Germinal center (tissue), 1 donor: ENCODE results near the gene TARBP2.
"Not testable (repeated sequence)": the region's sequence is repeated elsewhere in the genome, so short reads cannot be mapped to it uniquely, and the experiment has no call there.

Experiments
- DNase-seq: peaks from one replicate; pipeline ENCODE4 v3.0.0; 2012; ENCODE audit warnings: mixed read lengths, low spot score

The TARBP2 gene

GRCh38 chr12:53476769-53477209 is 24.3 kb upstream of the TARBP2 start:
- no peak for DNase-seq

GRCh38 chr12:53478865-53479264 is 22.2 kb upstream of the TARBP2 start:
- DNase-seq: no peak

DNA sequence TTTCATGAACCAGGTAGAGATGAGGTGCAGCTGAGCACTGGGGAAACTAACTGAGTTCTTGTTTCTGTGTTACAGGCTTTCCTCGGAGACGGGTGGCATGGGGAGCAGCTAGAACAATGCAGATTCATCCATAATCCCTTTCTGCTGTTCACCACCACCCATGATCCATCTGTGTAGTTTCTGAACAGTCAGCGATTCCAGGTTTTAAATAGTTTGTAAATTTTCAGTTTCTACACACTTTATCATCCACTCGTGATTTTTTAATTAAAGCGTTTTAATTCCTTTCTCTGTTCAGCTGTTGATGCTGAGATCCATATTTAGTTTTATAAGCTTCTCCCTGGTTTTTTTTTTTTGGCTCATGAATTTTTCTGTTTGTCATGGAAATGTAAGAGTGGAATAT is 21.8 kb upstream of the TARBP2 start:
- DNase-seq: no peak

DNA sequence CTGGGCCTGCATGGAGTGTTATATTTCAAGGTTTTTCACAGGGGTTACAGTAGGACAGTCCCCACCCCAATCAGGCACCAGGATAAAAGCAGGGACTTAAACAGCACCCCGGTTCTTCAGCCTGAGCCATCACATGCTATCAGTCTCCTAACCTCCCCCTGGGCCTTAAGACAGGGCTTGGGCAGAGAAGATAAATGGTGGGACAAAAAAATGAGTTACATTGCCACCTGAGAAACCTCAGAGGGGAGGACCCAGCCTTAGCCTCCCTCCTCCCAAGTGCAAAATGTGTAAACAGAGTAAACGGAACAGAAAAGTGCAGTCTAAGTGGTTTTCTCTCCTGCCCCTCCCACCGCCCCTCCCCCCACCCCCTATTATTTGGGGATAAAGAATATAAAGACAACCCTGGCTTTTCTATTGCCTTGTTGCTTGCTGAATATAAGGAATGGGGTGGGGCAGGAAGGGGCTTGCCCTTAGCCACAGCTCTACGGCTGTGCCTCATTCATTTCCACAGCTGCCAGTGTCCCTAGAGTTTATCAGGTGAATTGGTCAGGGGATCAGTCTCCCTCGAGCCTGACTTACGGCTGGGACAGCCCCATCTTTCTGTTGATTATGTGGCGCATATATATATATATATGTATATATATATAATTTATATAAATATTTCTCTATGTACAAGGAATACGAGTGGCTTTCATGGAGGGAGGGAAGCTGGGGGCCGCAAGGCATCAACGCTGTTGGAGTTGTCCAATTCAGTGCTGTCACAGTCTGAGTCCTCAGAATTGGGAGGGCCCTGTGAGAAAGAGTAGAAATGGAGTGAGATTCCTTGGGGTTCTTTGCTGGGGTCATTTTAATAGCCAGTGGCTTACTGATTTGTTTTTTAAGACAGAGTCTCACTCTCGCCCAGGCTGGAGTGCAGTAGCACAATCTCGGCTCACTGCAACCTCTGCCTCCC is 20.3 kb upstream of the TARBP2 start:
- no peak for DNase-seq

GRCh38 chr12:53481458-53481857 is 19.6 kb upstream of the TARBP2 start:
- DNase-seq: not testable (repeated sequence)

DNA sequence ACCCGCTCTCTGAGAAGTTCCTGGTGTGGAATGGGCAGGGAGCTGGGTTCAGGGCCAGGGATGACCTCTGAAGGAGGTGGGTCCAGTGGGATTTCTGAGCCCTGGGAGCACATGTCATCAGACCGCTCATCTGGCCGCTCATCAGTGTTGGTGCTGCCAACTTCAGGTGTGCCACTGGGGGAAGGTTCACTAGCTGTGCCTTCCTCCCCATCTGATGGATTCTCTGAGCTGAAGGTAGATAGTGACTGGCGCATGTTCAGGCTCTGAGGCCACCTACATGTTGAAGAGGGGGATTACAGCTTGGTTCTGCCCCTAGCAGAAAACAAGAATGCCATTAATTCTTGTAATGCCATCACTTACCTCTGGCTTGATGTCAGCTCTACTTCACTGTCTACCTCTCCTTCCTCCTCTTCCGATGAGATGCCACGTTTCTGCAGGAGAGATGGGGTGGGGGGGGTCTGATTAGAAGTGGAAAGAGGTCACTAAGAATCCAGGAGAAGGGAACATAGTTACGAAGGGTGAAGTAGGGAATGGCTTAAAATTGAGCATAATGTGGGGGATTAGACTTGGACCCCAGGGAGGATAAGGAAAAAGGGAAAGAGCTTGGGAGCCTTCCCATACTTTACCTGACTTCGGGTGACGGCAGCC is 19.0 kb upstream of the TARBP2 start:
- peak; percentile 60 for DNase-seq

DNA sequence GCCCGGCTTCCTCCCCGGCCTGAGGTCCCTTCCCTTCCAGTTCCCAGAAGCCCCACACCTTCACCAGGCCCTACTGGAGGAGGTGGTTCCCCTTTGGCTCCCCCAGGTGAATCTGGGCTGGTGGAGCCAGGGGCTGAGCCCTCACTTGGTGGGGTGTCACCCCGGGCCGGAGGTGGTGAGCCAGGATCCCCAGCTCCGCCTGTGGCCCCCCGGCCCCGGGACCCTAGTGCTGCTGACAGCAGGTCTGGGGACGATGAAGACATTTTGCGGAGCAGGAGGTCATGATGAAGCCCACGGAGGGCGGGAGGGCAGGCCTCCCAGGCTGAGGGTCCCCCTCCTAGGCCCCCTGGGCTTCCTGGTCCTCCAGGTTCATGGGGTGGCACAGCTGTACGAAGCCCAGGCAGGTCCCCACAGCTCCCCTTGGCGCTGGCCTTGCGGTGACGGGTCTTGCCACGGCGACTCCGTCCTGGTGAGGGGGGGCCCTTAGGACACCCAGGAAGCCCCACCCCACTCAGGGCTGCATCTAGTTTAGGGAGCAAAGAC is 18.4 kb upstream of the TARBP2 start:
- DNase-seq: no peak

DNA sequence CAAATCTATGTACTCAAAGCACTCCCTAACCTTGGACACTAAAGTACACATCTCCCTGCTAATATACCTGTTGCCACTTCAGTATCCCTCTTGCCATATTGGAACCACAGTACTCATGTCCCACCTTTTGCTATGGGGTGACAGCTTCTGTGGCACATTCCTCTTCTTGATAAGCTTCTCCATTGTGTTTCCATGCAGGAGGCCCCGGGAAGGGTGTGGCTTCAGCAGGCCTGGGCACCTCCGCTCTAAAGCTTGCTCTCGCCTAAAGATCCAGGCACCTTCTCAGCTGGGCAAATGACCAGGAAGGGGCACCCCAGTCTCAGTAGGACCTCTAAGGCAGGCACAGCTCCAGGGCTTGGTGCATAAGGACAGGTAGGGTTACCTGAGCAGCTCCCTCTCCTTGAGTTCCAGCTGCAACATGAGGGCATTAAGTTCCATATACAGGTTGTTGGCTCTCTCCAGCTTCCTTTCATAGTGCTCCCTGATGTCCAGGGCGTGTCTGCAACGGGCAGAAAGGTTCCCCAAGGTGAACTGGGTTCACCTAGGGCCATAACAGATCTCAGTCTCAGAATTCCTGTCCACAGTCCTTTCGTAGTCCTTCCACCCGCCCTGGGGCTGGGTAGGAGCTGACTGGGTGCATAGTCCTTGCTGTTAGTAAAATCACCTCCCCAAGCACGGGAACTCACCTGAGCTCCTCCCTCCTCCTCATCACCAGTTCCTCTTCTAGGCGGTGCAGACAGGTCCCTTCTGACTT is 17.7 kb upstream of the TARBP2 start:
- DNase-seq: no peak

GRCh38 chr12:53483979-53484377 is 17.1 kb upstream of the TARBP2 start:
- DNase-seq: no peak

- no peak for DNase-seq
These were observed 16.2 kb upstream of the TARBP2 start for GRCh38 chr12:53484686-53485575.

GRCh38 chr12:53485955-53486735 is 14.9 kb upstream of the TARBP2 start:
- DNase-seq: no peak

- DNase-seq: no peak
These were observed 14.2 kb upstream of the TARBP2 start for GRCh38 chr12:53486736-53487487.

DNA sequence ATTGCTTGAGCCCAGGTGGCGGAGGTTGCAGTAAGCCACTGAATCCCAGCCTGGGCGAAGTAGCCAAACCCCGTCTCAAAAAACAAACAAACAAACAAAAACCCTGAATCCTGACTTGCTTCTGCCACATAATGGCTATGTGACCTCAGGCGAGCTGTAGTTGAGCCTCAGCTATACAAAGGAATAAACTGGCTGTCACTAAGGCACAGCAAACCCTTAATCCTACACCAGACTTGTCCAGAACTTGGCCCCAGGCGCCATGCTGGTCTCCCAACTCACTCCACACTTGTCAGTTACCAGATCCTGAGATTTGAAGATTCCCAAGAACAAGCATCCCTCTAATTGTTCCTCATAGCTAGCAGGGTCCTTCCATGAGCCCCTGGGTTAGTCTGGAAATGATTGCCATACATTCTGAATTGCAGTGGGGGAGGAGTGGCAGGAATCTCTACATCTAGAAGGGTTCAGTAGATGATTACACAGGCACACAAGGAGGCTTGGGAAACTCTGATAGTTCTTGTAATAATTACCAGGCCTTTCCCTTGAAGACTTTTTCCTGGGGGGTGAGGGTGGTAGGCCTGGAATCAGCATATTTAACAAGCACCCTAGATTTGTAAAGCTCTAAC is 11.7 kb upstream of the TARBP2 start:
- DNase-seq: no peak

GRCh38 chr12:53492188-53492587 is 8.9 kb upstream of the TARBP2 start:
- no peak for DNase-seq

DNA sequence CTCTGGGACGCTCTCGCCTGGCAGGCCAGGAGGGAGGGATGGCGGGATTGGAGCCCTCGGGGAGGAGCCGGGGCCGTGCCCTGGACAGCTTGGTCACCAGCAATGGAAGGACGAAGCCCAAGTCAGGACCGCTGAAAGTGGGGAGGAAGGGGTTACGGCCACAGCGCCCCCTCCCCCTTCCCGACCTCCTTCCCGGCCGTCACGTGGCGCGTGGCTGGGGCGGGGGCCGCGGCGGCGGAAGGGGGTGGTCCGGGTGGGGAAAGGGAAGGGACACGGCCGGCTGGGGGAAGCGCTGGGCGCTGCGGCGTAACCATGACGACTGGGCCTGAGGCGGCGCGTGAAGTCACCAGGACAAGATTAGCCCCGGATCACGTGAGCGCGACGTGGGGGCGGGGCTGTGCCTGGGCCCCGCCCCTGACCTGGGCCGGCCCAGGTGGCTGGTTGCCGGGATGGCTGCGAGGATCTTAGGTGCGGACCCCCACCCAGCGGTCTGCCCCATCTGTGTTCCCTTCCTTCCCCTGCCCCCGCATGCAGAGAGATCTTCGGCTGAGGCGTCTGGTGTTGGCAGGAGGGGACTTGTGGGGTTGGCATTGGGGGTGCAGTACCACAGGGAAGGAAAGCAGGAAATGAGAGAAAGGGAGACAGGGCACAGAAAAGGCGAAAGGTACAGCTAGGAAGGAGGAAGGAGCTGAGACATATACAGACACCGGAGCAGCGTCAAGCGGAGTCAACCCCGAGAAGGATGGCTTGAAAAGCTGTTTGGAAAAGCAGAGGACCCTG is 8.1 kb upstream of the TARBP2 start:
- peak; percentile 89 for DNase-seq

DNA sequence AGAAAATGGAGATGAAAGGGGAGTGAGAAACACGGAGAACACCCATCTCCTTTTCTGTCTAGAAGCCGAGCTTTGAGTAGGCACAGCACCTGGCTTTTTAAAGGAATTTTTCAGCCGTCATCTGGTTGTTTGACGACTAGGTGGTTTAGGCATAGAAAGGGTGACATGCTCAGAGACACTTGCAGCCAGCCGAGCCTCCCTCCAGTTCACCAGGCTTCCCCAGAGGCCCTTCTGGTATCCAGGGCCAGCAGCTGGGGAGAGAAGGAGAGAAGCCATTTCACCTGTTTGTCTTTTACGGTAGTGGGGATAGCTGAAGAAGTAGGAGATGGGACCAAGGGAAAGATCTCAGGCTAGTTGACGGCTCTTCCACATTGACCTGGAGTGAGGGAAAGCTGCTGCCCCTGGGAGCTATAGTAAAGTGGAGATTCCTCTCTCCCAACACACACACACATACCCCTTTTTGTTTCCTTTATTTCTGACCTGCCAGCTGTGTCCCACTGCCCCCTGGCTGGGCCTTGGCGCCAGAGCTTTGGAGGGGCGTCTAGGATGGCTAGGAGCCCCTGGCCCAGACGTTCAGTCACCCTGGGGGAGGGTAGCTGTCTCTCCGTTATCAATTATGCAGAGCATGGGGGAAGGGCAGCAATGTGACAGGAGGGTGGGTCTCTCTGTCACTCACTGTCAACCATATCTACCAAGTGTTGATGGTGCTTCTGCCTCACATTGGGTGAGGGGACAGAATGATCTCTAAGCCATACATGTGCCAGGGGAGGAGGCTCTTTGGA is 7.3 kb upstream of the TARBP2 start:
- no peak for DNase-seq

DNA sequence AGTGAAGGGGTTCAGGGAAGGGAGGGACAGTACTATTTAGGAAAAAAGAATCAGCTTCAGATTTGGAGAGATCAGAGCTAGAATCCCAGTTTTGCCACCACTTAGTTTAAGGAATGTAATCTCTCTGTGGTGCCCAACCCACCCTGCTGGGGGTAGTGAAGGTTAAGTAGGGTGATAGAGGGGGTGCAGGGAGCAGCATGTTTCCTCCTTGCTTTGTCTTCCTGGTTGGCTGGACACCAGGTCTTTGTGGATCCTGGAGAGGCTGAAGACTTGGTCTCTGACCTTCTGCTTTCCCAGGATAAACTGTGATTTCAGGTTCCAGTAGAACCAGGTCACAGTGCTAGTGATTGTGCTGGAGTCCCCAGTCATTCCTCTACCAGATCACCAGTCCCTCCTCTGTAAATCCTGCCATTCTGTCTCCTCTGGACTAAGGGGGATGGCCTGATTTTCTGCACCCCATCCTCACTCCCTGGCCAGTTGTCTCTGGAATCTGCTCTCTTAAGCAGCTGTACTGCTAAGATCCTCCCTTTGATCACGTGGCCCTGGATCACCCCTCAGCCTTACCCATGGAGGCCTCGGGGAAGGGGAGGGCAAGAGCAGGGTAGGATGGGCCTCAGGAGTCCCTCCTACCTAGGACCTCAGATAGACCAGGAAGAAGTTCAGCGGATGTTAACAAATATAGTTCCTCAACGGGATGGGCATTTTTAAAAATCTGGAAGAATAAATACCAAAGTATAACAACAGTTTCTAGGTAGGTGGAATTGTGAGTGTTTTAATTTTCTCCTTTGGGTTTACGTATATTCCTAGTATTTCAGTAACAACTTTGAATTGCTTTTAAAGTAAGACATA is 5.0 kb upstream of the TARBP2 start:
- no peak for DNase-seq
